Progenitor cell of endocrine pancreas (in vitro differentiated cells): ENCODE results near the gene CERS6. TPM values are rescaled to one million over a fixed set of nuclear protein-coding genes. Genes with fewer than 3 reads are reported as not detected.

Source experiments
- DNase-seq: peaks from one replicate; pipeline ENCODE4 v3.0.0; 2021; ENCODE audit warnings: low spot score; ENCODE audit not compliant: unreplicated experiment
- H3K27ac Mint-ChIP-seq: 2 replicates; pipeline ENCODE4 v1.8.0; 2021; ENCODE audit warnings: mild to moderate bottlenecking, moderate library complexity, mixed read lengths
- H3K27me3 Mint-ChIP-seq: 2 replicates; pipeline ENCODE4 v1.8.0; 2021; ENCODE audit warnings: mixed read lengths
- H3K36me3 Mint-ChIP-seq: 2 replicates; pipeline ENCODE4 v1.8.0; 2022; ENCODE audit warnings: mixed read lengths; ENCODE audit not compliant: insufficient read depth
- H3K4me1 Mint-ChIP-seq: 2 replicates; pipeline ENCODE4 v1.8.0; 2021; ENCODE audit warnings: low read depth, mixed read lengths
- H3K4me3 Mint-ChIP-seq: 2 replicates; pipeline ENCODE4 v1.8.0; 2021; ENCODE audit warnings: low read depth, mild to moderate bottlenecking, moderate library complexity, mixed read lengths
- H3K9me3 Mint-ChIP-seq: 2 replicates; pipeline ENCODE4 v1.8.0; 2021; ENCODE audit warnings: low read depth, mixed read lengths
- CTCF ChIP-seq: fragments of 200-600 bp; sonication (generic); IDR thresholded peaks from one replicate; pipeline ENCODE4 v1.5.0; 2021; ENCODE audit warnings: antibody characterized with exemption, mild to moderate bottlenecking; ENCODE audit not compliant: unreplicated experiment
- total RNA-seq: library from RNA; stranded (reverse); gene quantifications from 2 replicates; pipeline ENCODE4 v1.2.1, GENCODE V29; 2021

Gene CERS6
- total RNA-seq, 1 donor from 2014 or later, result 32.5 TPM

DNA sequence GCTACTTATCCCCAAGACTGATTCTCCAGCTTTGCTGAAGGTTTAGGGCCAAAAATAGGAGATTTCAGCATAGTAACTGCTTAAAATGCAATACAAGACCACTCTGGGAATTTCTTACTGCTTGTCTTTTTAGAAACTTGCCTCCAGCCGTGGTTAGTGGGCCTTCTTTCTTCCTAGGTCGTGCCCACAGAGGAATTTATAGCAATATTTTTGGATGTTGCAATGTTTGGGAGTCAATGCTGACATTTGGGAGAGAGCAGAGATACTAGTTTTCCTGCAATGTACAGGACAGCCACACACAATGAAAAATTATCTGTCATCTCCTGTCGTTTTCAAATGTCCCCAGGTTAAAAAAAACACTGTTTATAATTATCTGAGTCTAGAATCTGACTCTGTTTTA lies 25.6 kb upstream of the CERS6 start:
- TF ChIP-seq CTCF, result no peak
- H3K36me3 Mint-ChIP-seq, result no peaks in the 10 kb centered on the region
- peaks cover 6% of the 10 kb centered on the region for H3K27me3 Mint-ChIP-seq
- H3K9me3 Mint-ChIP-seq, result no peaks in the 10 kb centered on the region
- no peak for DNase-seq
- peaks cover 4% of the 10 kb centered on the region for H3K4me1 Mint-ChIP-seq
- no peak overlapping the region for H3K27ac Mint-ChIP-seq
- no peak overlapping the region for H3K4me3 Mint-ChIP-seq

GRCh38 chr2:168431301-168432024 lies 24.6 kb upstream of the CERS6 start:
- Mint-ChIP-seq H3K4me1 (peaks cover 2% of the 10 kb centered on the region), H3K4me3 (no peak overlapping the region), H3K9me3 (no peaks in the 10 kb centered on the region), H3K36me3 (no peaks in the 10 kb centered on the region), H3K27ac (no peak overlapping the region), H3K27me3 (peaks cover 6% of the 10 kb centered on the region)
- TF ChIP-seq CTCF, result no peak
- no peak for DNase-seq

DNA sequence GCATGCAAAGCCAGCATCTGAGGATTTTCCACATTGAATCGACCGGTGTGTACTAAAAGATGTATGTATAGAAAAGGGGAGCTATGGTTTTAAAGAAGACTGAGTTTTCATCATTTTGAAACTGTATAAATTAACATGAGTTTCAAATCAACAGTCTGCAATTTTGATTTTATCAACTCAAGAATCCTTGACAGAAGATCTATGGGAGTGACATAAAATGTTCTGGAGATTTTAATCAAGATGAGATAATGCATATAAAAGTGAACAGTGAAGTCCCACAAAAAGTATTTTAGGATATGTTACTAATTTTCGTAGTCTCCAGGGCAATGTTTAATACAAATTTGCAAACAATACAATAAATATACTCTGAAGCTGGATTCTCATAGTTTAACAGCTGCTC lies 24.0 kb upstream of the CERS6 start:
- no peak for DNase-seq
- Mint-ChIP-seq H3K4me1 (peaks cover 2% of the 10 kb centered on the region), H3K4me3 (no peak overlapping the region), H3K27ac (no peak overlapping the region), H3K27me3 (peaks cover 6% of the 10 kb centered on the region), H3K36me3 (no peaks in the 10 kb centered on the region), H3K9me3 (no peaks in the 10 kb centered on the region)
- no peak for TF ChIP-seq CTCF

- H3K4me1 Mint-ChIP-seq, result peaks cover 2% of the 10 kb centered on the region
- no peak overlapping the region for H3K27ac Mint-ChIP-seq
- no peak for DNase-seq
Observed at GRCh38 chr2:168432565-168433186, 23.4 kb upstream of the CERS6 start.

GRCh38 chr2:168433527-168433926 lies 22.5 kb upstream of the CERS6 start:
- no peak for DNase-seq
- Mint-ChIP-seq H3K27me3 (peaks cover 6% of the 10 kb centered on the region), H3K4me1 (peaks cover 2% of the 10 kb centered on the region), H3K36me3 (no peaks in the 10 kb centered on the region), H3K4me3 (no peak overlapping the region), H3K27ac (no peak overlapping the region), H3K9me3 (no peaks in the 10 kb centered on the region)
- no peak for TF ChIP-seq CTCF

More at GRCh38 chr2:168432565-168433186, 23.4 kb upstream of the CERS6 start:
- H3K27me3 Mint-ChIP-seq, result peaks cover 6% of the 10 kb centered on the region
- TF ChIP-seq CTCF, result no peak
- H3K36me3 Mint-ChIP-seq, result no peaks in the 10 kb centered on the region
- H3K4me3 Mint-ChIP-seq, result no peak overlapping the region
- H3K9me3 Mint-ChIP-seq, result no peaks in the 10 kb centered on the region
